Right ventricle myocardium superior (tissue), 1 donor: ENCODE results near the gene DCTN1. TPM values are rescaled to one million over a fixed set of nuclear protein-coding genes. Genes with fewer than 3 reads are reported as not detected.

Source experiments
- ATAC-seq: fragments of 200-7000 bp; cut with Tn5 transposase; one replicate; pipeline ENCODE4 v1.9.1; 2020; ENCODE audit warnings: mild to moderate bottlenecking; ENCODE audit not compliant: poor library complexity
- DNase-seq: peaks from one replicate; pipeline ENCODE4 v3.0.0-alpha.2; 2020
- intact Hi-C: fragments of 100-400 bp; cut with DNase I; formaldehyde crosslinking; loops from one replicate; pipeline ENCODE4 v1.11.2; 2022
- total RNA-seq: library from RNA; stranded (reverse); fragmentation: NEBNext Ultra II Directional; extraction: Animal tissue kit (Norgen Biotek cat#: 25700); gene quantifications from one replicate; pipeline ENCODE4 v1.2.1, GENCODE V29; 2021
- donor health status: DM: no; HTN: yes; CAD: no; lungs with severe emphysema.

Gene DCTN1
- total RNA-seq, 1 donor from 2014 or later, result 149 TPM

- DNase-seq (no peak), ATAC-seq (peak; percentile 2)
- intact Hi-C loops, result no loop called here
These were observed 35.8 kb upstream of the DCTN1 start for GRCh38 chr2:74415762-74416395.

- ATAC-seq, result peak; percentile 81
- intact Hi-C loops, result no loop called here
- peak; percentile 76 for DNase-seq
These were observed 35.0 kb upstream of the DCTN1 start for GRCh38 chr2:74414881-74415761.

GRCh38 chr2:74414441-74414840 is 34.3 kb upstream of the DCTN1 start:
- intact Hi-C loops, result no loop called here
- ATAC-seq (peak; percentile 22), DNase-seq (no peak)

GRCh38 chr2:74413001-74413698 is 33.0 kb upstream of the DCTN1 start:
- DNase-seq (no peak), ATAC-seq (no peak)
- intact Hi-C loops, result no loop called here

- ATAC-seq, result peak; percentile 27
- intact Hi-C loops, result no loop called here
These were observed 27.6 kb upstream of the DCTN1 start for GRCh38 chr2:74407682-74408081.

GRCh38 chr2:74406035-74406434 is 25.9 kb upstream of the DCTN1 start:
- no peak for ATAC-seq
- intact Hi-C loops, result no loop called here

More at GRCh38 chr2:74407682-74408081, 27.6 kb upstream of the DCTN1 start:
- DNase-seq, result no peak

GRCh38 chr2:74401891-74402290 is 21.8 kb upstream of the DCTN1 start:
- no peak for DNase-seq
- intact Hi-C loops, result no loop called here
- no peak for ATAC-seq

More at GRCh38 chr2:74406035-74406434, 25.9 kb upstream of the DCTN1 start:
- no peak for DNase-seq

GRCh38 chr2:74399785-74400184 is 19.7 kb upstream of the DCTN1 start:
- no peak for DNase-seq
- no peak for ATAC-seq
- intact Hi-C loops, result no loop called here

GRCh38 chr2:74396149-74396548 is 16.0 kb upstream of the DCTN1 start:
- intact Hi-C loops, result no loop called here
- DNase-seq (no peak), ATAC-seq (no peak)

- DNase-seq (no peak), ATAC-seq (no peak)
- intact Hi-C loops, result no loop called here
These were observed 13.4 kb upstream of the DCTN1 start for GRCh38 chr2:74393525-74393924.

GRCh38 chr2:74392449-74392743 is 12.3 kb upstream of the DCTN1 start:
- DNase-seq, result no peak
- no peak for ATAC-seq
- intact Hi-C loops, result no loop called here

- DNase-seq (peak; percentile 94), ATAC-seq (peak; percentile 90)
- intact Hi-C loops, result no loop called here
These were observed 11.7 kb upstream of the DCTN1 start for GRCh38 chr2:74391580-74392448.

- ATAC-seq, result no peak
- intact Hi-C loops, result no loop called here
- DNase-seq, result no peak
These were observed 11.1 kb upstream of the DCTN1 start for GRCh38 chr2:74391209-74391579.

GRCh38 chr2:74390606-74391005 is 10.5 kb upstream of the DCTN1 start:
- ATAC-seq (no peak), DNase-seq (no peak)
- intact Hi-C loops, result no loop called here

- intact Hi-C loops, result no loop called here
- ATAC-seq (no peak), DNase-seq (no peak)
These were observed 7.2 kb upstream of the DCTN1 start for GRCh38 chr2:74387346-74387745.

- DNase-seq (no peak), ATAC-seq (no peak)
- intact Hi-C loops, result no loop called here
These were observed 5.3 kb upstream of the DCTN1 start for GRCh38 chr2:74385396-74385795.

- DNase-seq (no peak), ATAC-seq (no peak)
- intact Hi-C loops, result no loop called here
These were observed 3.9 kb upstream of the DCTN1 start for GRCh38 chr2:74384051-74384450.

- DNase-seq (no peak), ATAC-seq (peak; percentile 48)
- intact Hi-C loops, result no loop called here
These were observed 3.1 kb upstream of the DCTN1 start for GRCh38 chr2:74383254-74383653.

- intact Hi-C loops, result no loop called here
- DNase-seq, result no peak
- no peak for ATAC-seq
These were observed 1.6 kb upstream of the DCTN1 start for GRCh38 chr2:74381751-74382150.
